WERI-Rb-1 (cell line): ENCODE measurements around the gene NPFFR1.

ENCODE experiments used
- DNase-seq: peaks from one replicate; pipeline ENCODE4 v3.0.0-alpha.2; 2020
- H3K27ac ChIP-seq: fragments of 250-450 bp; sonication (Bioruptor Pico); 2 replicates; pipeline ENCODE4 v1.5.1; 2020; ENCODE audit warnings: mild to moderate bottlenecking, moderate library complexity
- H3K27me3 ChIP-seq: fragments of 250-450 bp; sonication (Bioruptor Pico); 2 replicates; pipeline ENCODE4 v1.5.1; 2021; ENCODE audit warnings: mild to moderate bottlenecking, low read depth, moderate library complexity; ENCODE audit not compliant: insufficient read depth, severe bottlenecking
- H3K36me3 ChIP-seq: fragments of 250-450 bp; sonication (Bioruptor Pico); 2 replicates; pipeline ENCODE4 v1.5.1; 2020; ENCODE audit warnings: mild to moderate bottlenecking, moderate library complexity
- H3K4me3 ChIP-seq: 2 replicates; pipeline ENCODE4 v1.5.1; 2011; ENCODE audit warnings: low read depth, mild to moderate bottlenecking, control low read depth, low read length
- H3K9me3 ChIP-seq: fragments of 250-450 bp; sonication (Bioruptor Pico); 2 replicates; pipeline ENCODE4 v1.5.1; 2021; ENCODE audit warnings: mild to moderate bottlenecking, moderate library complexity; ENCODE audit not compliant: severe bottlenecking
- CTCF ChIP-seq: IDR thresholded peaks from 2 replicates; pipeline ENCODE4 v1.5.1; 2011; ENCODE audit warnings: low read depth, mild to moderate bottlenecking, control low read depth, inconsistent platforms, low read length

NPFFR1 gene

GRCh38 chr10:70274643-70275042, 9.2 kb downstream of the NPFFR1 start:
- no peaks in the 10 kb centered on the region for H3K27me3 ChIP-seq
- H3K4me3 ChIP-seq = no peak overlapping the region
- DNase-seq = no peak
- no peak overlapping the region for H3K27ac ChIP-seq
- peaks cover 2% of the 10 kb centered on the region for H3K9me3 ChIP-seq
- H3K36me3 ChIP-seq = no peaks in the 10 kb centered on the region
- TF ChIP-seq CTCF = no peak

DNA sequence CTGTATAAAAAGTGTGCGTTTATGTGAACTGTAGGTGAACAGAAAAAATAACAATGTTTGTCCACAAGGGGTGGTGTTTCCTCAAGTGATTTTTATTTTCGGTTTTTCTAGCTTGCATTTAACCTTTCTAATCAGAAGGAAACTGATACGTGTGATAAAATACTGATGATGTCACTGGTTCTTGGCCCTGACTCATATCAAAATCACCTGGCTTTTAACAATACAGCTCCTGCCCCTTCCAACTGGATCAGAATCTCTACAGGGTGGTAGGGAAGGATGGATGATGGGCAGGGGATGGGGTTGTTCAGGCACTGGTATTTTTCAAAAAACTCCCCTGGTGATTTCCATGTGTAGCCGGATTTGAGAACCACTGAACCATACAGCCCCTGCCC, 10.9 kb downstream of the NPFFR1 start:
- no peak for DNase-seq
- H3K27ac ChIP-seq = no peak overlapping the region
- no peaks in the 10 kb centered on the region for H3K36me3 ChIP-seq
- TF ChIP-seq CTCF = no peak
- peaks cover 2% of the 10 kb centered on the region for H3K9me3 ChIP-seq
- no peaks in the 10 kb centered on the region for H3K27me3 ChIP-seq
- H3K4me3 ChIP-seq = no peak overlapping the region

- H3K36me3 ChIP-seq = no peaks in the 10 kb centered on the region
- no peak for TF ChIP-seq CTCF
- DNase-seq = no peak
- H3K27me3 ChIP-seq = no peaks in the 10 kb centered on the region
- H3K4me3 ChIP-seq = no peak overlapping the region
- H3K9me3 ChIP-seq = peaks cover 2% of the 10 kb centered on the region
- H3K27ac ChIP-seq = no peak overlapping the region
These were observed 11.5 kb downstream of the NPFFR1 start for GRCh38 chr10:70271996-70272924.

DNA sequence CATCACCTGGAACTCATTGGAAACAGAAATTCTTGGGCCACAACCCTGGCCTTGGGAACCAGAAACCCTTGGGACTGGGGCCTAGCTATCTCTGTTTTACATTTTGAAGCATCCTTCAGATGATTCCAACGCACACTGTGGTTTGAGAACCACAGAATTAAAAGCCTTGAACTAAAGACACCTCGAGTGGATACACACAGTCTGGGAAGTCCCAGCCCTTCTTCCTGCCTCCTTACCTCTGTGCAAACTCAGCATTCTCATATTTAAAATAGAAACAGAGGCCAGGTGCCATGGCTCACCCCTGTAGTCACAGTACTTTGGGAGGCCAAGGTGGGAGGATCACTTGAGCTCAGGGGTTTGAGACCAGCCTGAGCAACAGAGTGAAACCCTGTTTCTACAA, 12.9 kb downstream of the NPFFR1 start:
- H3K27me3 ChIP-seq = no peaks in the 10 kb centered on the region
- H3K27ac ChIP-seq = no peak overlapping the region
- no peak for TF ChIP-seq CTCF
- DNase-seq = no peak
- peaks cover 2% of the 10 kb centered on the region for H3K9me3 ChIP-seq
- no peaks in the 10 kb centered on the region for H3K36me3 ChIP-seq
- no peak overlapping the region for H3K4me3 ChIP-seq

GRCh38 chr10:70269741-70270140, 14.1 kb downstream of the NPFFR1 start:
- no peak for TF ChIP-seq CTCF
- no peak for DNase-seq
- no peaks in the 10 kb centered on the region for H3K9me3 ChIP-seq
- H3K36me3 ChIP-seq = no peaks in the 10 kb centered on the region
- no peak overlapping the region for H3K4me3 ChIP-seq
- no peak overlapping the region for H3K27ac ChIP-seq
- H3K27me3 ChIP-seq = no peaks in the 10 kb centered on the region
